DOHH2 (cell line): Measurements from ENCODE around the gene TTLL13.
"Not testable (repeated sequence)": the region's sequence is repeated elsewhere in the genome, so short reads cannot be mapped to it uniquely, and the experiment has no call there.

Source experiments
- EZH2phosphoT487 ChIP-seq: fragments of 200-600 bp; sonication (generic); IDR thresholded peaks from 2 replicates; pipeline ENCODE4 v1.6.1; 2017; ENCODE audit warnings: borderline replicate concordance, mild to moderate bottlenecking, antibody characterized with exemption, low read length, moderate library complexity, mixed read lengths
- TF ChIP-seq, protein P1 (sequence below): fragments of 200-600 bp; sonication (generic); IDR thresholded peaks from one replicate; pipeline ENCODE4 v1.5.1; 2014; ENCODE audit warnings: antibody characterized with exemption, mild to moderate bottlenecking, low read depth, low read length; ENCODE audit not compliant: poor library complexity, severe bottlenecking

DNA sequence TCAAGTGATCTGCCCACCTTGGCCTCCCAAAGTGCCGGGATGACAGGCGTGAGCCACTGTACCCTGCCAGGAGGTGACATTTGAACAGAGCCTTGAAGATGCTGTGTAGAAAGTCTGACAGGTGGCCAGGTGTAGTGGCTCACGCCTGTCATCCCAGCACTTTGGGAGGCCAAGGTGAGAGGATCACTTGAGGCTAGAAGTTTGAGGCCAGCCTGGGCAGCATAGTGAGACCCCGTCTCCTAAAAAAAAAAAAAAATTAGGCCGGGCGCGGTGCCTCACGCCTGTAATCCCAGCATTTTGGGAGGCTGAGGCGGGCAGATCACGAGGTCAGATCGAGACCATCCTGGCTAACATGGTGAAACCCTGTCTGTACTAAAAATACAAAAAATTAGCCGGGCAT is 29.1 kb downstream of the TTLL13 start:
- TF ChIP-seq, protein P1, sequence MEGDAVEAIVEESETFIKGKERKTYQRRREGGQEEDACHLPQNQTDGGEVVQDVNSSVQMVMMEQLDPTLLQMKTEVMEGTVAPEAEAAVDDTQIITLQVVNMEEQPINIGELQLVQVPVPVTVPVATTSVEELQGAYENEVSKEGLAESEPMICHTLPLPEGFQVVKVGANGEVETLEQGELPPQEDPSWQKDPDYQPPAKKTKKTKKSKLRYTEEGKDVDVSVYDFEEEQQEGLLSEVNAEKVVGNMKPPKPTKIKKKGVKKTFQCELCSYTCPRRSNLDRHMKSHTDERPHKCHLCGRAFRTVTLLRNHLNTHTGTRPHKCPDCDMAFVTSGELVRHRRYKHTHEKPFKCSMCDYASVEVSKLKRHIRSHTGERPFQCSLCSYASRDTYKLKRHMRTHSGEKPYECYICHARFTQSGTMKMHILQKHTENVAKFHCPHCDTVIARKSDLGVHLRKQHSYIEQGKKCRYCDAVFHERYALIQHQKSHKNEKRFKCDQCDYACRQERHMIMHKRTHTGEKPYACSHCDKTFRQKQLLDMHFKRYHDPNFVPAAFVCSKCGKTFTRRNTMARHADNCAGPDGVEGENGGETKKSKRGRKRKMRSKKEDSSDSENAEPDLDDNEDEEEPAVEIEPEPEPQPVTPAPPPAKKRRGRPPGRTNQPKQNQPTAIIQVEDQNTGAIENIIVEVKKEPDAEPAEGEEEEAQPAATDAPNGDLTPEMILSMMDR = not testable (repeated sequence)
- not testable (repeated sequence) for TF ChIP-seq EZH2phosphoT487
